ENCODE results near the gene POLD3. TPM values are rescaled to one million over a fixed set of nuclear protein-coding genes. Genes with fewer than 3 reads are reported as not detected.

Gene POLD3
- total RNA-seq, 2 experiments from 2014 or later = 4.6 to 5.2 TPM

- H3K27me3 ChIP-seq (ENCODE audit: control insufficient read depth in 1 of 2, insufficient read depth in 2 of 2, low read length in 2 of 2) = no peaks in the 10 kb centered on the region
- H3K27ac Mint-ChIP-seq = no peak overlapping the region
- H3K9me3 Mint-ChIP-seq = no peaks in the 10 kb centered on the region
- CTCF ChIA-PET = interaction anchor here (1.0 to 1.4 kb wide), 2 partner anchors 119 to 123 kb away, joined by 4 to 5 read pairs; no protein-coding TSS in a partner anchor
- no peaks in the 10 kb centered on the region for H3K36me3 ChIP-seq (ENCODE audit: insufficient read depth, low read length)
- peaks cover 8% of the 10 kb centered on the region for H3K27me3 Mint-ChIP-seq
- ATAC-seq (ENCODE audit: poor library complexity) (no peak), DNase-seq (no peak)
- no peaks in the 10 kb centered on the region for H3K4me1 ChIP-seq (ENCODE audit: insufficient read depth, low read length)
- no peak for TF ChIP-seq CTCF (IDR thresholded peaks at IDR 0.05)
- POLR2A ChIA-PET = interaction anchor here (0.9 kb wide), 1 partner anchor 79 kb away, joined by 3 read pairs; the partner anchor contains the start of gene LIPT2
- H3K27ac ChIP-seq (ENCODE audit: low read depth in 1 of 2, low read length in 2 of 2) = no peak overlapping the region
- no peak overlapping the region for H3K4me3 Mint-ChIP-seq
- H3K9me3 ChIP-seq (ENCODE audit: control insufficient read depth in 1 of 2, insufficient read depth in 1 of 2, low read length in 2 of 2) = no peaks in the 10 kb centered on the region
- H3K36me3 Mint-ChIP-seq (ENCODE audit: low read depth) = no peaks in the 10 kb centered on the region
- H3K4me3 ChIP-seq (ENCODE audit: low read length) = no peak overlapping the region
- intact Hi-C loops (cut with DNase I, micrococcal nuclease) = loop anchor here (5.0 kb wide), 2 partner anchors 185 to 315 kb away; no protein-coding TSS in a partner anchor
- H3K4me1 Mint-ChIP-seq (ENCODE audit: low read depth) = no peaks in the 10 kb centered on the region
These were observed 20.0 kb upstream of the POLD3 start for GRCh38 chr11:74572349-74572748.

GRCh38 chr11:74574563-74574962, 17.8 kb upstream of the POLD3 start:
- no peaks in the 10 kb centered on the region for H3K9me3 Mint-ChIP-seq
- POLR2A ChIA-PET = no interaction called here
- H3K4me1 Mint-ChIP-seq (ENCODE audit: low read depth) = no peaks in the 10 kb centered on the region
- H3K36me3 ChIP-seq (ENCODE audit: insufficient read depth, low read length) = no peaks in the 10 kb centered on the region
- no peaks in the 10 kb centered on the region for H3K36me3 Mint-ChIP-seq (ENCODE audit: low read depth)
- no peak for TF ChIP-seq CTCF (IDR thresholded peaks at IDR 0.05)
- CTCF ChIA-PET = no interaction called here
- intact Hi-C loops (cut with DNase I, micrococcal nuclease) = loop anchor here (5.0 kb wide), 2 partner anchors 187 to 317 kb away; no protein-coding TSS in a partner anchor
- H3K9me3 ChIP-seq (ENCODE audit: control insufficient read depth in 1 of 2, insufficient read depth in 1 of 2, low read length in 2 of 2) = no peaks in the 10 kb centered on the region
- H3K4me3 Mint-ChIP-seq = no peak overlapping the region
- ATAC-seq (ENCODE audit: poor library complexity) (no peak), DNase-seq (no peak)
- H3K27me3 Mint-ChIP-seq = peaks cover 8% of the 10 kb centered on the region
- no peak overlapping the region for H3K27ac ChIP-seq (ENCODE audit: low read depth in 1 of 2, low read length in 2 of 2)
- H3K4me3 ChIP-seq (ENCODE audit: low read length) = no peak overlapping the region
- no peaks in the 10 kb centered on the region for H3K27me3 ChIP-seq (ENCODE audit: control insufficient read depth in 1 of 2, insufficient read depth in 2 of 2, low read length in 2 of 2)
- H3K4me1 ChIP-seq (ENCODE audit: insufficient read depth, low read length) = no peaks in the 10 kb centered on the region
- H3K27ac Mint-ChIP-seq = no peak overlapping the region

GRCh38 chr11:74575999-74576398, 16.4 kb upstream of the POLD3 start:
- ATAC-seq (ENCODE audit: poor library complexity) = no peak
- H3K36me3 ChIP-seq (ENCODE audit: insufficient read depth, low read length) = no peaks in the 10 kb centered on the region
- Mint-ChIP-seq H3K27ac (no peak overlapping the region), H3K36me3 (ENCODE audit: low read depth) (no peaks in the 10 kb centered on the region), H3K27me3 (peaks cover 8% of the 10 kb centered on the region), H3K4me3 (no peak overlapping the region), H3K9me3 (no peaks in the 10 kb centered on the region), H3K4me1 (ENCODE audit: low read depth) (no peaks in the 10 kb centered on the region)
- no peak overlapping the region for H3K4me3 ChIP-seq (ENCODE audit: low read length)
- intact Hi-C loops (cut with DNase I, micrococcal nuclease) = no loop called here
- DNase-seq = no peak
- H3K9me3 ChIP-seq (ENCODE audit: control insufficient read depth in 1 of 2, insufficient read depth in 1 of 2, low read length in 2 of 2) = no peaks in the 10 kb centered on the region
- ChIA-PET POLR2A (no interaction called here), CTCF (no interaction called here)
- no peaks in the 10 kb centered on the region for H3K27me3 ChIP-seq (ENCODE audit: control insufficient read depth in 1 of 2, insufficient read depth in 2 of 2, low read length in 2 of 2)
- H3K4me1 ChIP-seq (ENCODE audit: insufficient read depth, low read length) = no peaks in the 10 kb centered on the region
- H3K27ac ChIP-seq (ENCODE audit: low read depth in 1 of 2, low read length in 2 of 2) = no peak overlapping the region
- TF ChIP-seq CTCF (IDR thresholded peaks at IDR 0.05) = no peak
